ENCODE results near the gene PHLPP1. TPM values are rescaled to one million over a fixed set of nuclear protein-coding genes. Genes with fewer than 3 reads are reported as not detected.

PHLPP1 gene
- total and polyA plus RNA-seq, 2 donors (not counting 1 experiment from before 2014, with no cell fraction given), result 3.6 to 5.0 TPM

GRCh38 chr18:62979176-62979575, 263.8 kb downstream of the PHLPP1 start:
- peak; percentile 87 to 94 for DNase-seq (ENCODE audit: low read depth in 2 of 2)
- TF ChIP-seq, protein P1, sequence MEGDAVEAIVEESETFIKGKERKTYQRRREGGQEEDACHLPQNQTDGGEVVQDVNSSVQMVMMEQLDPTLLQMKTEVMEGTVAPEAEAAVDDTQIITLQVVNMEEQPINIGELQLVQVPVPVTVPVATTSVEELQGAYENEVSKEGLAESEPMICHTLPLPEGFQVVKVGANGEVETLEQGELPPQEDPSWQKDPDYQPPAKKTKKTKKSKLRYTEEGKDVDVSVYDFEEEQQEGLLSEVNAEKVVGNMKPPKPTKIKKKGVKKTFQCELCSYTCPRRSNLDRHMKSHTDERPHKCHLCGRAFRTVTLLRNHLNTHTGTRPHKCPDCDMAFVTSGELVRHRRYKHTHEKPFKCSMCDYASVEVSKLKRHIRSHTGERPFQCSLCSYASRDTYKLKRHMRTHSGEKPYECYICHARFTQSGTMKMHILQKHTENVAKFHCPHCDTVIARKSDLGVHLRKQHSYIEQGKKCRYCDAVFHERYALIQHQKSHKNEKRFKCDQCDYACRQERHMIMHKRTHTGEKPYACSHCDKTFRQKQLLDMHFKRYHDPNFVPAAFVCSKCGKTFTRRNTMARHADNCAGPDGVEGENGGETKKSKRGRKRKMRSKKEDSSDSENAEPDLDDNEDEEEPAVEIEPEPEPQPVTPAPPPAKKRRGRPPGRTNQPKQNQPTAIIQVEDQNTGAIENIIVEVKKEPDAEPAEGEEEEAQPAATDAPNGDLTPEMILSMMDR (conservative IDR thresholded peaks at IDR 0.05 in 1 of 2, IDR thresholded peaks at IDR 0.05 in 1 of 2; ENCODE audit: low read depth in 1 of 2, low read length in 2 of 2), result no peak
- no peak for TF ChIP-seq EZH2 (IDR thresholded peaks at IDR 0.05; ENCODE audit: low read length, missing control alignments)
- Histone ChIP-seq H4K20me1 (ENCODE audit: control insufficient read depth, extremely low read depth, insufficient read depth, low read length) (no peaks in the 10 kb centered on the region), H3K9ac (ENCODE audit: insufficient read depth, low read length) (no peak overlapping the region), H3K27ac (ENCODE audit: insufficient read depth, low read length) (no peak overlapping the region), H3K9me3 (ENCODE audit: control insufficient read depth, insufficient read depth, low read depth, low read length) (no peaks in the 10 kb centered on the region), H3K36me3 (ENCODE audit: control insufficient read depth, insufficient read depth, low read length) (peaks cover 8% of the 10 kb centered on the region), H3K79me2 (ENCODE audit: control insufficient read depth, insufficient read depth, low read length) (no peaks in the 10 kb centered on the region), H2AFZ (ENCODE audit: low read length) (no peak overlapping the region), H3K4me3 (replicated peaks in 1 of 4; ENCODE audit: control extremely low read depth in 1 of 4, insufficient read depth in 1 of 4, low read depth in 3 of 4, low read length in 4 of 4) (no peak overlapping the region), H3K27me3 (ENCODE audit: control insufficient read depth, insufficient read depth, low read length) (no peaks in the 10 kb centered on the region), H3K4me1 (ENCODE audit: control insufficient read depth, extremely low read depth, insufficient read depth, low read length) (peaks cover 9% of the 10 kb centered on the region), H3K4me2 (ENCODE audit: extremely low read depth, insufficient read depth, low read length) (no peak overlapping the region)

- H3K9ac ChIP-seq (ENCODE audit: insufficient read depth, low read length), result no peak overlapping the region
- no peak overlapping the region for H3K27ac ChIP-seq (ENCODE audit: insufficient read depth, low read length)
- DNase-seq (ENCODE audit: low read depth in 2 of 2), result peak in 1 of 2 donors; percentile 15
- TF ChIP-seq, protein P1 (conservative IDR thresholded peaks at IDR 0.05 in 1 of 2, IDR thresholded peaks at IDR 0.05 in 1 of 2; ENCODE audit: low read depth in 1 of 2, low read length in 2 of 2), result no peak
- no peak for TF ChIP-seq EZH2 (IDR thresholded peaks at IDR 0.05; ENCODE audit: low read length, missing control alignments)
- H2AFZ ChIP-seq (ENCODE audit: low read length), result no peak overlapping the region
- no peaks in the 10 kb centered on the region for H3K27me3 ChIP-seq (ENCODE audit: control insufficient read depth, insufficient read depth, low read length)
- no peaks in the 10 kb centered on the region for H3K9me3 ChIP-seq (ENCODE audit: control insufficient read depth, insufficient read depth, low read depth, low read length)
- no peak overlapping the region for H3K4me3 ChIP-seq (replicated peaks in 1 of 4; ENCODE audit: control extremely low read depth in 1 of 4, insufficient read depth in 1 of 4, low read depth in 3 of 4, low read length in 4 of 4)
- H3K4me2 ChIP-seq (ENCODE audit: extremely low read depth, insufficient read depth, low read length), result peak overlapping the region; percentile 19
- no peaks in the 10 kb centered on the region for H3K79me2 ChIP-seq (ENCODE audit: control insufficient read depth, insufficient read depth, low read length)
- peaks cover 8% of the 10 kb centered on the region for H3K36me3 ChIP-seq (ENCODE audit: control insufficient read depth, insufficient read depth, low read length)
- peaks cover 9% of the 10 kb centered on the region for H3K4me1 ChIP-seq (ENCODE audit: control insufficient read depth, extremely low read depth, insufficient read depth, low read length)
- H4K20me1 ChIP-seq (ENCODE audit: control insufficient read depth, extremely low read depth, insufficient read depth, low read length), result no peaks in the 10 kb centered on the region
Measured at GRCh38 chr18:62979900-62980299, 264.6 kb downstream of the PHLPP1 start.

DNA sequence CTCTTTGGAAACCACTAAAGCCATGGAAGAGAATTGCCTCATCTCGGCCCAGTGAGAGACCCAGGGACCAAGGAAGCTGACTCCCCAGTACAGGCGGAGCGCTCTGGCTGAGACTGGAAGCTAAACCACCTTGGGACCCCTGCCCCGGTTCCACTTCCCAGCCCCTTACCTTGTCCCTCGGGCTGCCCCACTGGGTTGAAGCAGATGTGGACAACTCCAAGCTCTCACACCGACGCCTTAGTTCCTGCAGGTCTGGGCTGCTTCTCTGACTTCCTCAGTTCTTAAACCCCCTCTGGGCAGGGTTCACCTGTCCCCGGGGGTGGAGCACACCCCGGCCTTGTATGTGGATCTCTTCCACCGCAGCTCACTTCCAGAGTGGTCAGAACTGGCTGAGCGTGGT, 266.2 kb downstream of the PHLPP1 start:
- Histone ChIP-seq H4K20me1 (ENCODE audit: control insufficient read depth, extremely low read depth, insufficient read depth, low read length) (no peaks in the 10 kb centered on the region), H3K79me2 (ENCODE audit: control insufficient read depth, insufficient read depth, low read length) (no peaks in the 10 kb centered on the region), H3K27me3 (ENCODE audit: control insufficient read depth, insufficient read depth, low read length) (no peaks in the 10 kb centered on the region), H3K36me3 (ENCODE audit: control insufficient read depth, insufficient read depth, low read length) (peaks cover 6% of the 10 kb centered on the region), H3K4me2 (ENCODE audit: extremely low read depth, insufficient read depth, low read length) (no peak overlapping the region), H3K9me3 (ENCODE audit: control insufficient read depth, insufficient read depth, low read depth, low read length) (no peaks in the 10 kb centered on the region), H3K27ac (ENCODE audit: insufficient read depth, low read length) (no peak overlapping the region), H3K4me3 (replicated peaks in 1 of 4; ENCODE audit: control extremely low read depth in 1 of 4, insufficient read depth in 1 of 4, low read depth in 3 of 4, low read length in 4 of 4) (no peak overlapping the region), H3K4me1 (ENCODE audit: control insufficient read depth, extremely low read depth, insufficient read depth, low read length) (peaks cover 9% of the 10 kb centered on the region), H2AFZ (ENCODE audit: low read length) (no peak overlapping the region), H3K9ac (ENCODE audit: insufficient read depth, low read length) (no peak overlapping the region)
- TF ChIP-seq, protein P1 (conservative IDR thresholded peaks at IDR 0.05 in 1 of 2, IDR thresholded peaks at IDR 0.05 in 1 of 2; ENCODE audit: low read depth in 1 of 2, low read length in 2 of 2), result no peak
- no peak for TF ChIP-seq EZH2 (IDR thresholded peaks at IDR 0.05; ENCODE audit: low read length, missing control alignments)
- DNase-seq (ENCODE audit: low read depth in 2 of 2), result no peak
